Panc1 (cell line): ENCODE measurements around the gene BLVRA. TPM values are rescaled to one million over a fixed set of nuclear protein-coding genes. Genes with fewer than 3 reads are reported as not detected.

Experiments used
- ATAC-seq: fragments of 200-7000 bp; cut with Tn5 transposase; 2 replicates; pipeline ENCODE4 v1.9.1; 2020; ENCODE audit warnings: mild to moderate bottlenecking, moderate library complexity
- BruUV-seq: library from RNA; stranded (reverse); fragments of 400-500 nt; replicated peaks from 2 replicates; lab custom pipeline; 2021; lab: Mats Ljungman, UMichigan
- CTCF ChIA-PET: fragments of 300-600 bp; sonication (Branson Sonifier 250); formaldehyde crosslinking; loops from one replicate; lab custom pipeline; 2022; ENCODE audit warnings: antibody characterized with exemption; lab: Charles Lee
- POLR2A ChIA-PET: fragments of 300-600 bp; sonication (Branson Sonifier 250); formaldehyde crosslinking; loops from one replicate; lab custom pipeline; 2022; ENCODE audit warnings: antibody characterized with exemption; lab: Charles Lee
- DNase-seq: peaks from one replicate; pipeline ENCODE4 v3.0.0-alpha.2; 2010; ENCODE audit warnings: low read depth, low spot score
- H3K27ac ChIP-seq: 2 replicates; pipeline ENCODE4 v1.5.1; 2011; ENCODE audit warnings: mild to moderate bottlenecking, low read length, inconsistent platforms
- H3K27me3 ChIP-seq: fragments of 200-500 bp; sonication (Bioruptor generic); 2 replicates; pipeline ENCODE4 v1.6.0; 2014; ENCODE audit warnings: low read length, inconsistent platforms; ENCODE audit not compliant: control insufficient read depth, insufficient read depth
- H3K36me3 ChIP-seq: fragments of 200-500 bp; sonication (Bioruptor generic); 2 replicates; pipeline ENCODE4 v1.5.1; 2014; ENCODE audit warnings: inconsistent platforms, mild to moderate bottlenecking, low read length, moderate library complexity; ENCODE audit not compliant: control insufficient read depth, insufficient read depth
- H3K4me1 ChIP-seq: 2 replicates; pipeline ENCODE4 v1.5.1; 2011; ENCODE audit warnings: inconsistent platforms, mild to moderate bottlenecking, low read length, moderate library complexity; ENCODE audit not compliant: control insufficient read depth, insufficient read depth
- H3K4me3 ChIP-seq, 2 experiments: 2 replicates each; pipeline ENCODE4 v1.5.1; 2011 to 2012; ENCODE audit warnings: low read depth in 2 of 2, low read length in 2 of 2, mild to moderate bottlenecking in 2 of 2, inconsistent platforms in 1 of 2, moderate library complexity in 1 of 2
- H3K9me3 ChIP-seq: fragments of 200-500 bp; sonication (Bioruptor generic); 2 replicates; pipeline ENCODE4 v1.5.1; 2014; ENCODE audit warnings: low read depth, mild to moderate bottlenecking, inconsistent platforms, low read length, moderate library complexity; ENCODE audit not compliant: control insufficient read depth, insufficient read depth
- CTCF ChIP-seq: fragments of 450-650 bp; IDR thresholded peaks from 2 replicates; pipeline ENCODE4 v1.5.1; 2017; ENCODE audit warnings: mild to moderate bottlenecking
- POLR2AphosphoS5 ChIP-seq: IDR thresholded peaks from 2 replicates; pipeline ENCODE4 v1.6.1; 2012; ENCODE audit warnings: mild to moderate bottlenecking, low read depth, low read length, moderate library complexity
- REST ChIP-seq, 2 experiments: IDR thresholded peaks; 2 replicates each; pipeline ENCODE4 v1.6.1; 2011 to 2012; ENCODE audit warnings: low read depth in 2 of 2, control low read depth in 1 of 2, low read length in 1 of 2, mild to moderate bottlenecking in 1 of 2, moderate library complexity in 1 of 2; ENCODE audit not compliant: insufficient read depth in 1 of 2
- SIN3A ChIP-seq: IDR thresholded peaks from 2 replicates; pipeline ENCODE4 v1.6.1; 2012; ENCODE audit warnings: low read depth, mild to moderate bottlenecking, low read length, moderate library complexity, borderline replicate concordance; ENCODE audit not compliant: insufficient read depth
- TCF7L2 ChIP-seq: IDR thresholded peaks from 2 replicates; pipeline ENCODE4 v1.6.1; 2011; ENCODE audit warnings: mild to moderate bottlenecking, low read depth, low read length, inconsistent platforms
- in situ Hi-C: cut with HindIII; loops from 2 replicates; pipeline ENCODE4 v1.10.0; 2016; ENCODE audit warnings: low sequenced_read_pairs, low pct_unique_long_range_greater_than_20kb
- intact Hi-C: fragments of 100-400 bp; cut with micrococcal nuclease; formaldehyde crosslinking; loops from one replicate; pipeline ENCODE4 v1.10.0; 2022; ENCODE audit not compliant: unreplicated experiment
- total RNA-seq: library from RNA; stranded (reverse); gene quantifications from one replicate; pipeline ENCODE4 v1.2.1, GENCODE V29; 2021; ENCODE audit not compliant: unreplicated experiment

BLVRA gene
- total RNA-seq, 1 experiment from 2014 or later, result 85.5 TPM

GRCh38 chr7:43726466-43726865 lies 32.0 kb upstream of the BLVRA start:
- Histone ChIP-seq H3K36me3 (no peaks in the 10 kb centered on the region), H3K9me3 (no peaks in the 10 kb centered on the region), H3K27me3 (no peaks in the 10 kb centered on the region), H3K4me3 (no peak overlapping the region), H3K4me1 (peaks cover 13% of the 10 kb centered on the region), H3K27ac (no peak overlapping the region)
- TF ChIP-seq CTCF (no peak), REST (IDR thresholded peaks at IDR 0.05; ENCODE audit: insufficient read depth in 1 of 2, low read depth in 2 of 2, low read length in 1 of 2) (no peak), SIN3A (no peak), POLR2AphosphoS5 (no peak), TCF7L2 (no peak)
- ChIA-PET POLR2A (no interaction called here), CTCF (no interaction called here)
- BruUV-seq, result no TSS peak
- in situ Hi-C loops (no loop called here), intact Hi-C loops (loop anchor here (5.0 to 10.0 kb wide), 3 partner anchors 111 to 782 kb away; partner anchors contain the start of gene STK17A)
- ATAC-seq, result no peak
- DNase-seq, result no peak

GRCh38 chr7:43727003-43727402 lies 31.5 kb upstream of the BLVRA start:
- no peak for TF ChIP-seq CTCF
- TF ChIP-seq TCF7L2, result no peak
- no peak for TF ChIP-seq SIN3A
- no peak for TF ChIP-seq REST (IDR thresholded peaks at IDR 0.05; ENCODE audit: insufficient read depth in 1 of 2, low read depth in 2 of 2, low read length in 1 of 2)
- no peak for TF ChIP-seq POLR2AphosphoS5
- H3K36me3 ChIP-seq, result no peaks in the 10 kb centered on the region
- no TSS peak for BruUV-seq
- CTCF ChIA-PET, result no interaction called here
- H3K27me3 ChIP-seq, result no peaks in the 10 kb centered on the region
- in situ Hi-C loops (no loop called here), intact Hi-C loops (loop anchor here (5.0 to 10.0 kb wide), 3 partner anchors 110 to 782 kb away; partner anchors contain the start of gene STK17A)
- no peaks in the 10 kb centered on the region for H3K9me3 ChIP-seq
- no peak for DNase-seq
- no peak overlapping the region for H3K4me3 ChIP-seq
- ATAC-seq, result no peak
- H3K4me1 ChIP-seq, result peaks cover 13% of the 10 kb centered on the region
- POLR2A ChIA-PET, result no interaction called here
- no peak overlapping the region for H3K27ac ChIP-seq
